DMS 273 (cell line): ENCODE data around the gene NUP93.
A peak's percentile ranks its signal among the peaks of the same experiment; 100 is the strongest.
"Not testable (repeated sequence)": the region's sequence is repeated elsewhere in the genome, so short reads cannot be mapped to it uniquely, and the experiment has no call there.

Experiments used
- DNase-seq: peaks from one replicate; lab custom pipeline; 2025; ENCODE audit not compliant: unreplicated experiment; lab: John Stamatoyannopoulos, UW

NUP93 gene

DNA sequence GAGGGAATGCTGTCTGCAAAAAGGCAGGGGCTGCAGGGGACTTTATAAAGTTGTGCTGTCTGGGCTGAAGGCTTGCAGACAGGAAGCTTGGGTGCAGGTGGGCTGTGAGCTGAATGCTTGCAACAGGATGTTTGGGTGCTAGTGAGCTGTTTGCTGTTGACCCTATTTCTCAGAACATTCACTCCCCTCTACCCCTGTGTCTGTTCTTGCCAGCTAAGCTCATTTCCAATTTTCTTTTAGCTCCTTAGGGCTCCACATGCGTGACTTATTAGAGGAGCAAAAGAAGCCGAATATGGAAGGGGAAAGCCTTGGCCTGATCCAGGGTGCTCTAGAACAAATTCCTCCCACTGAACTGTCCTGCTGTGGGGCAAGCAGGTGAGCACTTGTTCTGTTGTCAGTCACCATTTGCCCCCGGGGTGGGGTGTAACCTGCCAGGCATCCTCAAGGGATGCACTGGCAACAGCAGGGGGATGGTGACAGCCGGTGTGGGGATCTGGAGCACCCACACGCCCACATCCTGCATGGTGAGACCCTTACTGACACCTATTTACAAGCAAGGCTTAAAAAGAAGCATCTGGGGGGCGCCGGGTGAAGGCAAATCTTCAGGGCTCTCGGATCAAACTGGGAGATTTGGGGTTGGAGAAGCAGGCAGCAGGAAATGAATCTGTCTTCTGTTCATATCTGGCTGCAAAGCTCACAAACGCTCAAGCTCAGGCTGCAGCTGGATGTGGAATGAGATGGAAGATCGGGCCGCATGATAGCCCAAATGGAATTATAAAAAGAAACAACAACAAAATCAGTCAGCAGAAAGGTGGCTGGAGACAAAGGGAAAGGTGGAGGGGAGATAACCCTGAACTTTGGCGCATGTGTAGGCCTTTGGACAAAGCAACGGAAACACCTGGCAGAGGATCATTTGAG is 21.1 kb upstream of the NUP93 start:
- DNase-seq: no peak

GRCh38 chr16:56709443-56710040 is 20.4 kb upstream of the NUP93 start:
- no peak for DNase-seq

- DNase-seq: no peak
Measured at GRCh38 chr16:56710181-56710737, 19.7 kb upstream of the NUP93 start.

DNA sequence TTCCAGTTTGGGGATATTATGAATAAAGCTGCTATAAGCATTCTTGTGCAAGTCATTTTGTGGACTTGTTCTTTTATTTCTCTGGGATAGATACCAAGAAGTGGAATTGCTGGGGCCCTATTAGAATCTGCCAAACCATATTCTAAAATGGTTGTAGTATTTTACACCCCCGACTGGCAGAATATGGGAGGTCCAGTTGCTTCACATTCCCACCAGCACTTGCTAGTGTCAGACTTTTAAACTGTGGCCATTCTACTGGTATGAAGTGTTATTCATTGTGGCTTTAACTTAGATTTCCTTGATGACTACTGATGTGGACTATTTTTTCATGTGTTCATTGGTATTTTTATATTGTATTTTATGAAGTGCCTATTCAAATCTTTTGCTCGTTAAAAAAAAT is 18.1 kb upstream of the NUP93 start:
- DNase-seq: no peak

DNA sequence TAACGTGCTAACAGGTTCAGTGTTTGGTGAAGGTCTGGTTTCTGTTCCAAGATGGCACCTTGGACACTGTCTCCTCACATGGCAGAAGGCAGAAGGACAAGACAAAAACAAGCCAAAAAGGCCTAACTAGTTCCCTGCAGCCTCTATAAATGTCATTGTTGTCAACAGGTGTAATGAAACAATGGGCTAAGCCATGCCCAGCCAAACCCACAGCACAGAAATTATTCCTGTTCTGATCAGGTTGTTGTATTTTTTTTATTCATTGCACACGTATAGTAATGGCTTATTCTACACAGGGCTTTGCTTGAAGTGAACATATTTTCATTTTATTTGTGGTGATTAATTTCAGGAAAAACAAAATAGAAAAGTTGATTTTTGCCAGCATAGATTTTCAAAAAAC is 16.1 kb upstream of the NUP93 start:
- no peak for DNase-seq

DNA sequence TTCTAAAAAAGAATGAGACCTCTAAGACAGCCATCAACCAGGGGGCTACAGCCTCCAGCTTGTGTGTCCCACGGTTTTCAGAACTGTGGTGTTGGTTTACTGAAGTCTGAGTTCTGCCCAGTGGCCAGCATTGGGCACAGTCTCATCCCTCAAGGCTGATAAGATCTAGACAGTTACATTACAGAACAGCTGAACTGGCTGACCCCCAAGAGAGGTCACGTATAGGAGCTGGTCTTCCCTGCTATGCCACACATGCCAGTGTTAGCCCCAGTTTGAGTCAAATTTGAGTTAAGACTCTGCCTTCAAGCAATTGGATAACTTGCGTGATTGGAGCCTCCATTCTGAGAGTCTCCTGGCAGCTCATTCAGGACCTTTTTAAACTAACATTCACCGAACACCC is 14.8 kb upstream of the NUP93 start:
- DNase-seq: peak; percentile 46

DNA sequence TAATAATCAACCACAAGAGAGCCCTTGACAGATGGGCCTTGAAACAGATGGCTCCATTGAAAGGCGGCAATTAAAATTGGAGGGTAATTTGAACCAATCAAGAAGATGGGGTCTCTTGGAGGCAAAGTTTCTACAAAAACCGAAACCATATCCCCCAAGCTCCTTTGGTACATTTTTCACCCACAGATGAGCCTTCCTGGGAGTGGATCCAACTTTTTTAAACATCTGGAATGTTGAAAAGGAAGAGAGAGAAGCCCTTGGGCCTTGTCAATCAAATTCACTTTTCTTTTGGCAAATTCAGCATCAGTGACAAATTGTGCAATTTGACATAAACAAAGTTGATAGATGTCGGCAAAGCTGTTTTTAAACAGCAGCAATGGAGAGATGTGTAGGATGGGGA is 13.2 kb upstream of the NUP93 start:
- DNase-seq: peak; percentile 83

- not testable (repeated sequence) for DNase-seq
Measured at GRCh38 chr16:56717532-56717931, 12.4 kb upstream of the NUP93 start.

- no peak for DNase-seq
Measured at GRCh38 chr16:56722200-56722842, 7.6 kb upstream of the NUP93 start.

DNA sequence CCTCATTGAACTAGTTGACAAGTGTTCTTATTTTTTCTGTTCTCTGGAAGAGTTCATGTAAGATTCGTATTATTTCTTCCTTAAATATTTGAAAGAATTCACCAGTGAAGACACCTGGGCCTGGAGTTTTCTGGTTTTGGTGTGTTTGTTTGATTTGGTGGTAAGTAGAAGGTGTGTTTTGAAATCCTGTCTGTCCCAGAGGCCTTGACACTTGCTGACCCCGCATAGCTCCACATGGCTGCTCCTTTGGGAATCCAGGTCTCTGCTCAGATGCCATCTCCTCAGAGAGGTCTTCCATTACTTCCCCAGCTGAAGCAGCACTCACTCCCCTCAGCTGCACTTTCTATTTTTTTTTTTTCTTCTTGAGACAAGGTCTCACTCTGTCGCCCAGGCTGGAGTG is 5.7 kb upstream of the NUP93 start:
- no peak for DNase-seq

DNA sequence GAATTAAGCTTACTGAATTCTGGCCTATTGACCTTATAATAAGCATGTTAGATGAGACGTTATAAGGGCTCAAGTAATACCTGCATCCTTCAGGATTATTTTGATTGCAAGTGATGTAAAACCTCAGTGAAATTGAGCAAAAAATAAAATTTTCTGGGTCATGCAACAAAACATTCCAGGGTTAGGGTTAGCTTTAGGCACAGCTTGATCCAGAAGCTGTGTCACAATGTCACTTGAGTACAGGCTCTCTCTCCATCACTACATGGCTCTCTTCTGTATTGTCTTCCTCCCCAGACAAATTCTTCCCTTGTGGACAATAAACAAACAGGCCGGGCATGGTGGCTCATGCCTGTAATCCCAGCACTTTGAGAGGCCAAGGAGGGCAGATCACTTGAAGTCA is 3.6 kb upstream of the NUP93 start:
- DNase-seq: no peak

GRCh38 chr16:56726926-56727325 is 3.0 kb upstream of the NUP93 start:
- no peak for DNase-seq

- DNase-seq: no peak
Measured at GRCh38 chr16:56728027-56728426, 1.9 kb upstream of the NUP93 start.

GRCh38 chr16:56728980-56729734 is 772 bp upstream of the NUP93 start:
- peak; percentile 71 for DNase-seq

DNA sequence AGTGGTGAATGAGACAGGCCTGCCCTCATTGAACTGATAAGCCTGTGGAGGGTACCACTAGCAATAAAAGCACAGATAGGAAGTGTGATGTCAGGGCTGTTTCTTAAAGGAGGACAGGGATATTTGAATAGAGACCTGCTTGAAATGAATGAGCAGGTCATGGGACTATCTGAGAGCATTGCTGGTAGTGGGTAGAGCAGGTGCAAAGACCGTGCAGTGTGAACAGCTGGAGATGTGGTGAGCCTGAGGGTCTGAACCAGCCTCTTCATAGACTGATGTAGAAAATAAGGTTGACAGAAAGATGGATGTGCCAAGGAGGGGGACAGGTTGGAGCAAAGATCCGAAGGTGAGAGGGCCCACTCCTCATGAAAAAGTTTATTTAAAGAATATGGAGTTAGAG is 2.4 kb downstream of the NUP93 start:
- DNase-seq: no peak

DNA sequence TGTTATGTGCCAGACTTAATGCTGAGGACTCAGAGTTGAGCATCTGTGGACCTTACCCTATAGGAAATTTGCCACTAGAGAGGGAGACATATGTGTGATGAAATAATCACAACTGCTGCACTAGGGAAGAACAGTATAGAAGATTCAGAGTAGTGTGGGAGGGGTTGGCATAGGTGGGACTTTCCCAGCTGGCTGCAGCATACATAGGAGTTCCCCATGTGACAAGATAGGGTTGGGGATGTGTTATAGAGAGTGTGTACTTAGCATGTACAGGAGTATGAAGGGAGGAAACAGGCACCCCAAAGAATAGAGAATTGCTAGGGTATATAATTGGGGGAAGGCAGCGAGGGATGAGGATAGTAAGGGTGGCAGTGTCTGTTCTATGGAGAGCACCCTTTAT is 2.9 kb downstream of the NUP93 start:
- DNase-seq: no peak

DNA sequence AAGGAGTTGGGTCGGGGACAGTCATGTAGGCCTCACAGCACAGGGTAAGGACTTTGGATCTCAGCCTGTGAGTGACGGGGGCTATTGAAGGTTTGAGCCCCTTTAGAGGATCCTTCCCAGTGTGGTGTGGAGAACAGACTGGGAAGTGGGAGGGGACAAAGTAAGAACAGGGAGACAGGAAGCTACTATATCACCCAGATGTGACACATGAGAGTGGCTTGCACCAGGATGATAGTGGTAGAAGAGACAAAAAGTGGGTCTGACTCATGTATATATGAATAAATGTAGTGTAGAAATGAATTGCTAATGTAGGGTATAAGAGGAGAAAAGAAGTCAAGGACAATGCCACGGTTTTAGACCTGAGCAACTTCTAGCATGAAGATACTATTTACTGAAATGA is 4.5 kb downstream of the NUP93 start:
- DNase-seq: no peak

- DNase-seq: no peak
Measured at GRCh38 chr16:56736476-56736875, 6.5 kb downstream of the NUP93 start.

- DNase-seq: no peak
Measured at GRCh38 chr16:56737539-56737938, 7.6 kb downstream of the NUP93 start.

DNA sequence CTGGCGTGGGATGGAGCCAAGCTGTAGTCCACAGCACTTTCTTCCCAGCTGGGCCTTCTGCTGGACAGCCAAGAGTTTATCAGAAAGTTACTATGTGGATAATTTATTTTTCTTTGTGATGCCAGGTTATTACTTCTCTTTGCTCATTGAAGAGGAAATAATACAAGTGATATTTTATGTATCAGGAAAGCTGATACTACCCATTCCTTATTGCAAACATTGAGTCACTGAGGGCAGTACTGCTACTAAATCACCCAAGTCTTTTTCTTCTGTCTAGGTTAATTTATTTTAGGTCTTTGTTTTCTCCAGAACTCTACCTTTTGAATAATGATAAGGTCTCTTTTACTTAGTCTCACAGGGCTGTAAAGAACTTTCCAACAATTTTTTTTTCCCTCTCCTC is 8.3 kb downstream of the NUP93 start:
- DNase-seq: no peak

DNA sequence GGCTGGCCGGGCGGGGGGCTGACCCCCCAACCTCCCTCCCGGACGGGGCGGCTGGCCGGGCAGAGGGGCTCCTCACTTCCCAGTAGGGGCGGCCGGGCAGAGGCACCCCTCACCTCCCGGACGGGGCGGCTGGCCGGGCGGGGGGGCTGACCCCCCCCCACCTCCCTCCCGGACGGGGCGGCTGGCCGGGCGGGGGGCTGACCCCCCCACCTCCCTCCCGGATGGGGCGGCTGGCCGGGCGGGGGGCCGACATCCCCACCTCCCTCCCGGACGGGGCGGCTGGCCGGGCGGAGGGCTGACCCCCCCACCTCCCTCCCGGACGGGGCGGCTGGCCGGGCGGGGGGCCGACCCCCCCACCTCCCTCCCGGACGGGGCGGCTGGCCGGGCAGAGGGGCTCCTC is 9.4 kb downstream of the NUP93 start:
- DNase-seq: not testable (repeated sequence)
